ENCODE data around the gene SLC2A11. TPM values are rescaled to one million over a fixed set of nuclear protein-coding genes. Genes with fewer than 3 reads are reported as not detected.

The SLC2A11 gene
- total RNA-seq, 1 donor from 2014 or later, result not detected

- Histone ChIP-seq H3K4me1 (peaks cover 23 to 28% of the 10 kb centered on the region in 2 donors), H3K36me3 (peaks cover 11 to 13% of the 10 kb centered on the region in 2 donors), H3K27me3 (no peaks in the 10 kb centered on the region), H3K27ac (peak overlapping the region; percentile 36 to 74), H3K4me3 (no peak overlapping the region), H3K9me3 (no peaks in the 10 kb centered on the region)
- DNase-seq (ENCODE audit: low spot score in 2 of 2), result peak in 1 of 2 donors; percentile 43
- TF ChIP-seq CTCF (IDR thresholded peaks at IDR 0.05), result no peak
- intact Hi-C loops (cut with DNase I), result no loop called here
Measured at GRCh38 chr22:23834406-23834792, 23.3 kb upstream of the SLC2A11 start.

GRCh38 chr22:23834793-23835483 lies 22.7 kb upstream of the SLC2A11 start:
- H3K27me3 ChIP-seq, result no peaks in the 10 kb centered on the region
- H3K4me3 ChIP-seq, result no peak overlapping the region
- H3K9me3 ChIP-seq, result no peaks in the 10 kb centered on the region
- TF ChIP-seq CTCF (IDR thresholded peaks at IDR 0.05), result no peak
- H3K27ac ChIP-seq, result peak overlapping the region; percentile 36 to 74
- peak in 1 of 2 donors; percentile 65 for DNase-seq (ENCODE audit: low spot score in 2 of 2)
- intact Hi-C loops (cut with DNase I), result loop anchor here (5.0 kb wide), 1 partner anchor 118 kb away; no protein-coding TSS in a partner anchor
- H3K4me1 ChIP-seq, result peaks cover 26 to 32% of the 10 kb centered on the region in 2 donors
- H3K36me3 ChIP-seq, result peaks cover 11 to 13% of the 10 kb centered on the region in 2 donors

GRCh38 chr22:23835484-23836144 lies 22.1 kb upstream of the SLC2A11 start:
- TF ChIP-seq CTCF (IDR thresholded peaks at IDR 0.05), result no peak
- peaks cover 26 to 32% of the 10 kb centered on the region in 2 donors for H3K4me1 ChIP-seq
- intact Hi-C loops (cut with DNase I), result loop anchor here (5.0 kb wide), 1 partner anchor 118 kb away; no protein-coding TSS in a partner anchor
- H3K27me3 ChIP-seq, result no peaks in the 10 kb centered on the region
- peaks cover 11 to 13% of the 10 kb centered on the region in 2 donors for H3K36me3 ChIP-seq
- no peaks in the 10 kb centered on the region for H3K9me3 ChIP-seq
- no peak overlapping the region for H3K4me3 ChIP-seq
- peak overlapping the region; percentile 36 to 74 for H3K27ac ChIP-seq
- DNase-seq (ENCODE audit: low spot score in 2 of 2), result peak in 1 of 2 donors; percentile 62

GRCh38 chr22:23836281-23836680 lies 21.4 kb upstream of the SLC2A11 start:
- Histone ChIP-seq H3K27ac (peak overlapping the region; percentile 36 to 52), H3K36me3 (peaks cover 8 to 13% of the 10 kb centered on the region in 2 donors), H3K27me3 (no peaks in the 10 kb centered on the region), H3K9me3 (no peaks in the 10 kb centered on the region), H3K4me1 (peaks cover 26 to 32% of the 10 kb centered on the region in 2 donors), H3K4me3 (no peak overlapping the region)
- DNase-seq (ENCODE audit: low spot score in 2 of 2), result peak in 1 of 2 donors; percentile 50
- TF ChIP-seq CTCF (IDR thresholded peaks at IDR 0.05), result no peak
- intact Hi-C loops (cut with DNase I), result loop anchor here (5.0 kb wide), 1 partner anchor 119 kb away; no protein-coding TSS in a partner anchor

- no peak for TF ChIP-seq CTCF (IDR thresholded peaks at IDR 0.05)
- Histone ChIP-seq H3K27me3 (no peaks in the 10 kb centered on the region), H3K36me3 (peaks cover 6 to 13% of the 10 kb centered on the region in 2 donors), H3K9me3 (no peaks in the 10 kb centered on the region), H3K27ac (peak overlapping the region; percentile 36 to 52), H3K4me1 (peaks cover 26 to 32% of the 10 kb centered on the region in 2 donors), H3K4me3 (no peak overlapping the region)
- intact Hi-C loops (cut with DNase I), result loop anchor here (5.0 kb wide), 1 partner anchor 120 kb away; no protein-coding TSS in a partner anchor
- DNase-seq (ENCODE audit: low spot score in 2 of 2), result peak in 1 of 2 donors; percentile 5
Measured at GRCh38 chr22:23836692-23837495, 20.8 kb upstream of the SLC2A11 start.

All from ascending aorta (tissue), 2 donors.